Stromal cell of bone marrow (primary cell): ENCODE data around the gene MFSD6L.

ENCODE experiments used
- DNase-seq: peaks from one replicate; pipeline ENCODE4 v3.0.0-alpha.2; 2012; ENCODE audit warnings: low read depth

MFSD6L gene

GRCh38 chr17:8791910-8792270 lies 7.3 kb downstream of the MFSD6L start:
- peak; percentile 62 for DNase-seq

- no peak for DNase-seq
Observed at GRCh38 chr17:8791248-8791909, 7.8 kb downstream of the MFSD6L start.

GRCh38 chr17:8789743-8790142 lies 9.4 kb downstream of the MFSD6L start:
- DNase-seq = no peak

- no peak for DNase-seq
Observed at GRCh38 chr17:8788998-8789397, 10.2 kb downstream of the MFSD6L start.

GRCh38 chr17:8785547-8786413 lies 13.4 kb downstream of the MFSD6L start:
- DNase-seq = peak; percentile 36

GRCh38 chr17:8782176-8782575 lies 17.0 kb downstream of the MFSD6L start:
- DNase-seq = no peak

GRCh38 chr17:8781776-8782175 lies 17.4 kb downstream of the MFSD6L start:
- no peak for DNase-seq

- no peak for DNase-seq
Observed at GRCh38 chr17:8776881-8777280, 22.3 kb downstream of the MFSD6L start.

GRCh38 chr17:8776248-8776647 lies 22.9 kb downstream of the MFSD6L start:
- peak; percentile 29 for DNase-seq

GRCh38 chr17:8766731-8767130 lies 32.4 kb downstream of the MFSD6L start:
- no peak for DNase-seq

- no peak for DNase-seq
Observed at GRCh38 chr17:8762012-8762411, 37.2 kb downstream of the MFSD6L start.

- no peak for DNase-seq
Observed at GRCh38 chr17:8758137-8758596, 41.0 kb downstream of the MFSD6L start, which contains the start of gene SPDYE4. TSS of gene SPDYE4 (minus strand) at chr17:8758546. CDS start at chr17:8758382, 164 bp downstream.

- DNase-seq = no peak
Observed at GRCh38 chr17:8757189-8757588, 42.0 kb downstream of the MFSD6L start.

GRCh38 chr17:8755590-8756255 lies 43.4 kb downstream of the MFSD6L start:
- DNase-seq = no peak

- no peak for DNase-seq
Observed at GRCh38 chr17:8754890-8755289, 44.3 kb downstream of the MFSD6L start.

GRCh38 chr17:8753976-8754440 lies 45.2 kb downstream of the MFSD6L start:
- DNase-seq = no peak

- DNase-seq = no peak
Observed at GRCh38 chr17:8753136-8753975, 45.8 kb downstream of the MFSD6L start.

- DNase-seq = no peak
Observed at GRCh38 chr17:8749616-8750015, 49.5 kb downstream of the MFSD6L start.

GRCh38 chr17:8747742-8748141 lies 51.4 kb downstream of the MFSD6L start:
- DNase-seq = no peak
